Vagina (tissue), 2 donors: ENCODE data around the gene CCDC167.

ENCODE experiments used
- CTCF ChIP-seq, 3 experiments: fragments of 450-650 bp in 2 of 3; fragments of 200-600 bp in 1 of 3; sonication (generic) in 1 of 3; IDR thresholded peaks; one replicate each; pipeline ENCODE4 v1.5.1; 2017 to 2019; ENCODE audit warnings: antibody characterized with exemption in 3 of 3, mild to moderate bottlenecking in 2 of 3, moderate library complexity in 2 of 3
- POLR2A ChIP-seq, 2 donors: fragments of 450-650 bp; IDR thresholded peaks; one replicate each; pipeline ENCODE4 v1.6.1; 2017; ENCODE audit warnings: antibody characterized with exemption in 2 of 2, mild to moderate bottlenecking in 2 of 2, moderate library complexity in 2 of 2
- POLR2AphosphoS5 ChIP-seq, 2 donors: sonication (generic); formaldehyde crosslinking; IDR thresholded peaks; one replicate each; pipeline ENCODE4 v1.9.0; 2017; ENCODE audit warnings: antibody characterized with exemption in 2 of 2, mild to moderate bottlenecking in 2 of 2, low read depth in 1 of 2; ENCODE audit not compliant: insufficient read depth in 1 of 2

- TF ChIP-seq CTCF (IDR thresholded peaks at IDR 0.05): no peak
- no peak for TF ChIP-seq POLR2A (IDR thresholded peaks at IDR 0.05)
- TF ChIP-seq POLR2AphosphoS5 (IDR thresholded peaks at IDR 0.05; ENCODE audit: insufficient read depth in 1 of 2, low read depth in 1 of 2): no peak
These were observed 47.9 kb upstream of the CCDC167 start for GRCh38 chr6:37547564-37548061.
